SK-N-MC (cell line): ENCODE data around the gene DDX17.

Source experiments
- FOXP2 ChIP-seq: optimal IDR thresholded peaks from 2 replicates; pipeline ENCODE3; 2011; ENCODE audit warnings: mild to moderate bottlenecking, moderate library complexity; ENCODE audit not compliant: insufficient read depth; ENCODE audit errors: extremely low read length, control extremely low read depth
- POLR2AphosphoS5 ChIP-seq: IDR thresholded peaks from 2 replicates; pipeline ENCODE4 v1.6.1; 2012; ENCODE audit warnings: mild to moderate bottlenecking, low read depth, low read length, borderline replicate concordance

DNA sequence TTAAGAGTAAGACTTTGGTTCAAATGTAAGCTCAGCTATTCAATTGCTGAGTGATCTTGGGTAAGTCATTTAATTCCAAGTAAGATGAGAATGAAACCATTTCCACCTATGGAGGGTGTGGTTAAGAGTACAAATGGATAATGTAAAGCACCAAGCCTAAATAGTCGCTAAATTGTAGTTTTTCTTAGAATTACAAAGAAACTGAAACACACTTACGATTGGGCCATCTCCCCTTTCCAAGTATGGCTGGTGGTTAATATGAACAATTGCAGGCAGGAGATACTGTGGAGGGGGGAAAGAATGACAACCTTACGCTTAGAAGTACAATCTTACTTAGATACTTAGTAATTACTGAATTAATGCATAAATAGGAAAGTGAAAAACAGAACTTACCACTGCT is 8.2 kb downstream of the DDX17 start:
- TF ChIP-seq POLR2AphosphoS5 (no peak), FOXP2 (no peak)
